Upper lobe of right lung (tissue), 1 donor: ENCODE data around the gene MCU. TPM values are rescaled to one million over a fixed set of nuclear protein-coding genes. Genes with fewer than 3 reads are reported as not detected.

Experiments
- ATAC-seq: fragments of 200-7000 bp; cut with Tn5 transposase; one replicate; pipeline ENCODE4 v1.9.1; 2020; ENCODE audit warnings: mild to moderate bottlenecking, moderate library complexity
- DNase-seq: peaks from one replicate; pipeline ENCODE4 v3.0.0-alpha.2; 2020
- H3K27ac ChIP-seq: fragments of 200-600 bp; one replicate; pipeline ENCODE4 v1.8.0; 2022
- H3K27me3 ChIP-seq: fragments of 200-600 bp; one replicate; pipeline ENCODE4 v1.8.0; 2022; ENCODE audit warnings: mild to moderate bottlenecking
- H3K36me3 ChIP-seq: fragments of 200-600 bp; one replicate; pipeline ENCODE4 v1.8.0; 2022
- H3K4me1 ChIP-seq: fragments of 200-600 bp; one replicate; pipeline ENCODE4 v1.8.0; 2022
- H3K4me3 ChIP-seq: fragments of 200-600 bp; one replicate; pipeline ENCODE4 v1.8.0; 2022; ENCODE audit warnings: mild to moderate bottlenecking
- H3K9me3 ChIP-seq: fragments of 200-600 bp; one replicate; pipeline ENCODE4 v1.8.0; 2022
- CTCF ChIP-seq: fragments of 200-600 bp; IDR thresholded peaks from one replicate; pipeline ENCODE4 v1.8.0; 2022; ENCODE audit warnings: antibody characterized with exemption
- intact Hi-C: fragments of 100-400 bp; cut with DNase I; formaldehyde crosslinking; loops from one replicate; pipeline ENCODE4 v1.11.0; 2022
- total RNA-seq: library from RNA; stranded (reverse); fragmentation: NEBNext Ultra II Directional; extraction: Animal tissue kit (Norgen Biotek cat#: 25700); gene quantifications from one replicate; pipeline ENCODE4 v1.2.1, GENCODE V29; 2021
- donor health status: DM: no; HTN: yes; CAD: no; lungs with severe emphysema.

Gene MCU
- total RNA-seq, 1 donor from 2014 or later: 31.1 TPM

- Histone ChIP-seq H3K4me3 (no peak overlapping the region), H3K27ac (no peak overlapping the region), H3K36me3 (no peaks in the 10 kb centered on the region), H3K9me3 (no peaks in the 10 kb centered on the region), H3K4me1 (no peaks in the 10 kb centered on the region), H3K27me3 (no peaks in the 10 kb centered on the region)
- no peak for DNase-seq
- intact Hi-C loops: no loop called here
- no peak for ATAC-seq
- TF ChIP-seq CTCF: no peak
These were observed 36.5 kb downstream of the MCU start for GRCh38 chr10:72728462-72728861.

GRCh38 chr10:72729528-72729927 is 37.6 kb downstream of the MCU start:
- H3K27ac ChIP-seq: no peak overlapping the region
- intact Hi-C loops: no loop called here
- H3K27me3 ChIP-seq: no peaks in the 10 kb centered on the region
- H3K9me3 ChIP-seq: no peaks in the 10 kb centered on the region
- no peaks in the 10 kb centered on the region for H3K4me1 ChIP-seq
- no peak for TF ChIP-seq CTCF
- DNase-seq (no peak), ATAC-seq (no peak)
- no peaks in the 10 kb centered on the region for H3K36me3 ChIP-seq
- H3K4me3 ChIP-seq: no peak overlapping the region

GRCh38 chr10:72730479-72730878 is 38.5 kb downstream of the MCU start:
- H3K9me3 ChIP-seq: no peaks in the 10 kb centered on the region
- DNase-seq: no peak
- no peaks in the 10 kb centered on the region for H3K4me1 ChIP-seq
- no peaks in the 10 kb centered on the region for H3K36me3 ChIP-seq
- no peak overlapping the region for H3K27ac ChIP-seq
- no peaks in the 10 kb centered on the region for H3K27me3 ChIP-seq
- no peak for ATAC-seq
- intact Hi-C loops: no loop called here
- no peak overlapping the region for H3K4me3 ChIP-seq
- TF ChIP-seq CTCF: no peak

GRCh38 chr10:72731916-72732419 is 40.0 kb downstream of the MCU start:
- Histone ChIP-seq H3K9me3 (no peaks in the 10 kb centered on the region), H3K27me3 (no peaks in the 10 kb centered on the region), H3K4me1 (peaks cover 14% of the 10 kb centered on the region), H3K36me3 (no peaks in the 10 kb centered on the region), H3K4me3 (no peak overlapping the region), H3K27ac (no peak overlapping the region)
- DNase-seq: no peak
- no peak for ATAC-seq
- intact Hi-C loops: no loop called here
- TF ChIP-seq CTCF: no peak

GRCh38 chr10:72732521-72732920 is 40.6 kb downstream of the MCU start:
- no peak for TF ChIP-seq CTCF
- intact Hi-C loops: no loop called here
- Histone ChIP-seq H3K27me3 (no peaks in the 10 kb centered on the region), H3K27ac (no peak overlapping the region), H3K36me3 (no peaks in the 10 kb centered on the region), H3K4me3 (no peak overlapping the region), H3K4me1 (peaks cover 16% of the 10 kb centered on the region), H3K9me3 (no peaks in the 10 kb centered on the region)
- DNase-seq (no peak), ATAC-seq (no peak)

GRCh38 chr10:72733989-72734388 is 42.0 kb downstream of the MCU start:
- Histone ChIP-seq H3K9me3 (no peaks in the 10 kb centered on the region), H3K4me1 (peaks cover 25% of the 10 kb centered on the region), H3K4me3 (no peak overlapping the region), H3K27ac (no peak overlapping the region), H3K27me3 (no peaks in the 10 kb centered on the region), H3K36me3 (no peaks in the 10 kb centered on the region)
- TF ChIP-seq CTCF: no peak
- DNase-seq (no peak), ATAC-seq (no peak)
- intact Hi-C loops: no loop called here
